K562 (cell line): ENCODE results near the gene BSPRY. TPM values are rescaled to one million over a fixed set of nuclear protein-coding genes. Genes with fewer than 3 reads are reported as not detected.
"Not testable (repeated sequence)": the region's sequence is repeated elsewhere in the genome, so short reads cannot be mapped to it uniquely, and the experiment has no call there.

ENCODE experiments used
- ATAC-seq: fragments of 200-7000 bp; cut with Tn5 transposase; 3 replicates; pipeline ENCODE4 v1.9.1; 2020; ENCODE audit warnings: moderate library complexity
- BruUV-seq: library from RNA; stranded (reverse); fragments of 400-500 nt; replicated peaks from 2 replicates; lab custom pipeline; 2021; lab: Mats Ljungman, UMichigan
- CTCF ChIA-PET: fragments of 300-600 bp; formaldehyde crosslinking; extraction: SDS; loops from one replicate; lab custom pipeline; 2021; ENCODE audit warnings: low intra/inter-chr PET ratio; lab: Yijun Ruan, JAX
- POLR2A ChIA-PET: fragments of 300-600, 350-650 bp; sonication (Branson Sonifier 250); formaldehyde crosslinking; extraction: SDS; loops from one replicate; lab custom pipeline; 2021; ENCODE audit warnings: antibody characterized with exemption, inconsistent platforms; lab: Yijun Ruan, JAX
- DNase-seq, 4 experiments: peaks; one replicate each; pipeline versions ENCODE4 v3.0.0 to v3.0.0-alpha.2; 2011 to 2018; ENCODE audit warnings: low spot score in 3 of 4, mixed read lengths in 3 of 4; ENCODE audit errors: extremely low read depth in 1 of 4
- FAIRE-seq: peaks from 2 replicates; lab custom pipeline; 2011; peaks lifted over from hg19 to GRCh38; lab: Jason Lieb, UNC
- H2AFZ ChIP-seq: 2 replicates; pipeline ENCODE4 v1.6.0; 2011; ENCODE audit warnings: low read depth, low read length, control low read depth, inconsistent platforms
- H3K27ac ChIP-seq: fragments of 200-600 bp; 3 replicates; pipeline ENCODE4 v1.8.0; 2011; ENCODE audit warnings: low read depth, mild to moderate bottlenecking, control low read depth, inconsistent platforms, low read length, moderate library complexity, mixed read lengths; ENCODE audit errors: extremely low read depth
- H3K27me3 ChIP-seq, 2 experiments: fragments of 300-600 bp in 1 of 2; 2 replicates in 1 of 2; 3 replicates in 1 of 2; pipeline versions ENCODE4 v1.6.0 to v1.8.0; 2011; ENCODE audit warnings: inconsistent platforms in 2 of 2, low read length in 2 of 2, mild to moderate bottlenecking in 1 of 2, mixed read lengths in 1 of 2, moderate library complexity in 1 of 2; ENCODE audit not compliant: control insufficient read depth in 2 of 2, insufficient read depth in 2 of 2
- H3K36me3 ChIP-seq: fragments of 300-600 bp; 3 replicates; pipeline ENCODE4 v1.8.0; 2011; ENCODE audit warnings: mild to moderate bottlenecking, low read length, inconsistent platforms; ENCODE audit not compliant: control insufficient read depth, insufficient read depth
- H3K4me1 ChIP-seq, 2 experiments: fragments of 200-600 bp in 1 of 2; replicated peaks in 1 of 2; 2 replicates in 1 of 2; 3 replicates in 1 of 2; pipeline versions ENCODE4 v1.5.1 to v1.8.0; 2011; ENCODE audit warnings: inconsistent platforms in 2 of 2, low read length in 2 of 2, mild to moderate bottlenecking in 1 of 2, mixed read lengths in 1 of 2, moderate library complexity in 1 of 2; ENCODE audit not compliant: control insufficient read depth in 2 of 2, insufficient read depth in 2 of 2
- H3K4me2 ChIP-seq: 2 replicates; pipeline ENCODE4 v1.6.1; 2011; ENCODE audit warnings: low read length, control low read depth, inconsistent platforms, mixed read lengths; ENCODE audit not compliant: insufficient read depth
- H3K4me3 ChIP-seq: fragments of 200-600 bp; sonication (generic), shearing (Covaris generic); 2 replicates; pipeline ENCODE4 v1.5.1; 2016; ENCODE audit warnings: control low read depth, inconsistent platforms
- H3K79me2 ChIP-seq: fragments of 200-600 bp; 3 replicates; pipeline ENCODE4 v1.8.0; 2011; ENCODE audit warnings: low read length, inconsistent platforms; ENCODE audit not compliant: control insufficient read depth, insufficient read depth
- H3K9ac ChIP-seq, 2 experiments: 2 replicates each; pipeline versions ENCODE4 v1.6.0 to v1.6.1; 2011; ENCODE audit warnings: low read depth in 2 of 2, low read length in 2 of 2, control low read depth in 1 of 2, inconsistent platforms in 1 of 2, mild to moderate bottlenecking in 1 of 2, mixed read lengths in 1 of 2; ENCODE audit not compliant: insufficient read depth in 1 of 2
- H3K9me1 ChIP-seq: one replicate; pipeline ENCODE4 v1.6.0; 2011; ENCODE audit warnings: inconsistent platforms, mild to moderate bottlenecking, low read length, moderate library complexity; ENCODE audit not compliant: control insufficient read depth, insufficient read depth
- H3K9me3 ChIP-seq: replicated peaks from 2 replicates; pipeline ENCODE4 v1.5.1; 2011; ENCODE audit warnings: low read depth, low read length, inconsistent platforms; ENCODE audit not compliant: control insufficient read depth, insufficient read depth
- H4K20me1 ChIP-seq: replicated peaks from 2 replicates; pipeline ENCODE4 v1.6.1; 2011; ENCODE audit warnings: low read length, inconsistent platforms, mixed read lengths; ENCODE audit not compliant: control insufficient read depth, insufficient read depth
- CEBPB ChIP-seq: fragments of 450-650 bp; IDR thresholded peaks from 2 replicates; pipeline ENCODE4 v1.6.1; 2016; ENCODE audit warnings: missing genetic modification characterization, missing compliant biosample characterization
- ILK ChIP-seq: fragments of 450-650 bp; IDR thresholded peaks from 2 replicates; pipeline ENCODE4 v1.6.1; 2016; ENCODE audit warnings: missing genetic modification characterization, low read depth, mild to moderate bottlenecking, missing compliant biosample characterization, moderate library complexity, borderline replicate concordance
- POLR2A ChIP-seq: fragments of 450-650 bp; conservative IDR thresholded peaks from 2 replicates; pipeline ENCODE4 v1.6.1; 2016
- SUPT5H ChIP-seq: fragments of 450-650 bp; IDR thresholded peaks from 2 replicates; pipeline ENCODE4 v1.6.1; 2016
- WGBS: fragments of 100-300 bp; shearing (Covaris generic); methylation state at CpG from one replicate; pipeline ENCODE4 v1.1.6; 2016; ENCODE audit warnings: low coverage, mixed read lengths; ENCODE audit not compliant: insufficient coverage; ENCODE audit errors: missing lambda C conversion rate; 5-methylcytosine and 5-hydroxymethylcytosine counted together
- in situ Hi-C: fragments of 300-500 bp; cut with MboI; formaldehyde crosslinking; loops from 4 replicates; pipeline ENCODE4 v1.15.0; 2018; ENCODE audit warnings: inconsistent platforms, mixed read lengths
- intact Hi-C: fragments of 100-400 bp; cut with micrococcal nuclease; formaldehyde crosslinking; loops from 2 replicates; pipeline ENCODE4 v1.14.2; 2022
- polyA plus RNA-seq, 8 experiments: library from polyadenylated mRNA; depleted of rRNA in 4 of 8; stranded (reverse) in 5 of 8; unstranded in 3 of 8; fragments of >200 nt; fragmentation: Nextera tagmentation in 2 of 8; fragmentation: Illumina TruSeq in 1 of 8; extraction: Ambion mirVana in 2 of 8; extraction: Trizol in 1 of 8; gene quantifications; 2 replicates each; pipeline versions ENCODE4 v1.2.1 to v1.2.3, GENCODE V29; 2011 to 2014; ENCODE audit warnings: inconsistent platforms in 1 of 8, missing spikeins in 1 of 8
- total RNA-seq, 7 experiments: library from RNA; depleted of rRNA in 6 of 7; stranded (reverse); fragments of >200 nt in 6 of 7; fragmentation: Illumina TruSeq in 2 of 7; extraction: Trizol in 2 of 7; gene quantifications; 2 replicates each; pipeline versions ENCODE4 v1.2.1 to v1.2.3, GENCODE V29; 2011 to 2021; ENCODE audit warnings: low replicate concordance in 1 of 7

BSPRY gene
- total and polyA plus RNA-seq, 9 of the 15 experiments (the other 6 are each of a cell fraction or from before 2014, with no cell fraction given): 0.07 to 0.67 (median 0.18) TPM

- no TSS peak for BruUV-seq
- in situ Hi-C loops: no loop called here
- 16% methylated on average over 2 of the region's 2 CpGs for WGBS
- no peak overlapping the region for H3K9ac ChIP-seq
- FAIRE-seq: no peak
- peaks cover 17% of the 10 kb centered on the region for H3K36me3 ChIP-seq
- no peak overlapping the region for H3K4me2 ChIP-seq
- no peaks in the 10 kb centered on the region for H3K9me1 ChIP-seq
- H3K9me3 ChIP-seq: no peaks in the 10 kb centered on the region
- ChIA-PET POLR2A (interaction anchor here (0.8 to 1.0 kb wide), 2 partner anchors 129 to 247 kb away, joined by 3 read pairs; partner anchors contain the start of gene CDC26), CTCF (interaction anchor here (1.4 kb wide), 1 partner anchor 95 kb away, joined by 4 read pairs; no protein-coding TSS in a partner anchor)
- no peaks in the 10 kb centered on the region for H3K27me3 ChIP-seq
- H2AFZ ChIP-seq: no peak overlapping the region
- ATAC-seq: no peak
- intact Hi-C loops: loop anchor here (10.0 kb wide), 1 partner anchor 129 kb away; the partner anchor contains the start of genes CDC26 and PRPF4
- H3K79me2 ChIP-seq: peaks cover 8% of the 10 kb centered on the region
- peaks cover 11 to 30% of the 10 kb centered on the region in 2 experiments; a peak in 4 of 5 replicates for H3K4me1 ChIP-seq
- H3K4me3 ChIP-seq: no peak overlapping the region
- no peaks in the 10 kb centered on the region for H4K20me1 ChIP-seq
- TF ChIP-seq ILK (tag) (no peak), CEBPB (tag) (peak; percentile 82)
- H3K27ac ChIP-seq: no peak overlapping the region
- DNase-seq: no peak
Measured at GRCh38 chr9:113403646-113404045, 54.3 kb downstream of the BSPRY start.

DNA sequence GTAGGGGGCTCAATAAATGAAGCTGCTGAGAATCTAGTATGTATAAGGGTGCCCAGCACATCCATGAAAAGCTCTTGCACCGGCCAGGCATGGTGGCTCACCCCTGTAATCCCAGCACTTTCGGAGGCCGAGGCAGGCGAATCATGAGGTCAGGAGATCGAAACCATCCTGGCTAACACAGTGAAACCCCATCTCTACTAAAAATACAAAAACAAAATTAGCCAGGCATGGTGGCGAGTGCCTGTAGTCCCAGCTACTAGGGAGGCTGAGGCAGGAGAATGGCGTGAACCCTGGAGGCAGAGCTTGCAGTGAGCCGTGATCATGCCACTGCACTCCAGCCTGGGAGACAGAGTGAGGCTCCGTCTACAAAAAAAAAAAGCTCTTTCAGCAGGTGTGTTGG is 57.0 kb downstream of the BSPRY start:
- BruUV-seq: not testable (repeated sequence)
- peaks cover 24% of the 10 kb centered on the region for H3K79me2 ChIP-seq

More for the DNA sequence above, 57.0 kb downstream of the BSPRY start:
- not testable (repeated sequence) for H3K9me1 ChIP-seq, H3K9me3 ChIP-seq, H3K4me2 ChIP-seq, FAIRE-seq, H3K27ac ChIP-seq, H3K27me3 ChIP-seq, DNase-seq, H3K4me3 ChIP-seq, ATAC-seq, H4K20me1 ChIP-seq, H3K9ac ChIP-seq, H2AFZ ChIP-seq
- peaks cover 10 to 22% of the 10 kb centered on the region in 2 experiments; a peak in 4 of 5 replicates for H3K4me1 ChIP-seq
- ChIA-PET CTCF (interaction anchor here (1.4 to 2.4 kb wide), 3 partner anchors 96 to 132 kb away, joined by 5 to 17 read pairs (median 14); partner anchors contain the start of genes CDC26 and PRPF4), POLR2A (interaction anchor here (0.6 kb wide), 1 partner anchor 19 kb away, joined by 3 read pairs; no protein-coding TSS in a partner anchor)
- 94% methylated on average over 9 of the region's 9 CpGs for WGBS
- in situ Hi-C loops (loop anchor here (5.0 kb wide), 1 partner anchor 104 kb away; the partner anchor contains the start of gene RNF183), intact Hi-C loops (loop anchor here (10.0 kb wide), 1 partner anchor 132 kb away; the partner anchor contains the start of genes CDC26 and PRPF4)
- H3K36me3 ChIP-seq: peaks cover 29% of the 10 kb centered on the region
- TF ChIP-seq POLR2A (peak; percentile 55), SUPT5H (peak; percentile 65; the same call in 1 of the 2 replicates)
